Upper lobe of left lung (tissue), 6 donors: ENCODE data around the gene EXOC3. TPM values are rescaled to one million over a fixed set of nuclear protein-coding genes. Genes with fewer than 3 reads are reported as not detected.

ENCODE experiments used
- ATAC-seq, 2 donors: fragments of 200-7000 bp; cut with Tn5 transposase; one replicate each; pipeline ENCODE4 v1.9.1; 2022; ENCODE audit warnings: mild to moderate bottlenecking in 2 of 2, moderate library complexity in 2 of 2; ENCODE audit not compliant: low FRiP score in 2 of 2
- DNase-seq, 2 donors: peaks; one replicate each; pipeline ENCODE4 v3.0.0-alpha.2; 2019 to 2020
- H3K27ac ChIP-seq, 4 donors: fragments of 200-600 bp; sonication (generic); one replicate each; pipeline ENCODE4 v1.5.1; 2016 to 2019
- H3K27me3 ChIP-seq, 4 donors: fragments of 200-600 bp; sonication (generic); one replicate each; pipeline ENCODE4 v1.5.1; 2017 to 2019
- H3K36me3 ChIP-seq, 4 donors: fragments of 200-600 bp; sonication (generic); one replicate each; pipeline ENCODE4 v1.5.1; 2016 to 2019
- H3K4me1 ChIP-seq, 4 donors: fragments of 200-600 bp; sonication (generic); one replicate each; pipeline ENCODE4 v1.5.1; 2018 to 2019
- H3K4me3 ChIP-seq, 4 donors: fragments of 200-600 bp; sonication (generic); one replicate each; pipeline ENCODE4 v1.5.1; 2017 to 2019; ENCODE audit warnings: mild to moderate bottlenecking in 2 of 4, moderate library complexity in 1 of 4
- H3K9me3 ChIP-seq, 4 donors: fragments of 200-600 bp; sonication (generic); one replicate each; pipeline ENCODE4 v1.5.1; 2018 to 2019
- CTCF ChIP-seq, 6 experiments: fragments of 450-650 bp in 4 of 6; fragments of 200-600 bp in 2 of 6; sonication (generic) in 2 of 6; IDR thresholded peaks; one replicate each; pipeline ENCODE4 v1.5.1; 2016 to 2019; ENCODE audit warnings: antibody characterized with exemption in 6 of 6
- EP300 ChIP-seq, 4 donors: sonication (generic); formaldehyde crosslinking; IDR thresholded peaks; one replicate each; pipeline ENCODE4 v1.5.1; 2017; ENCODE audit warnings: antibody characterized with exemption in 4 of 4, control low read depth in 2 of 4
- POLR2A ChIP-seq, 4 donors: fragments of 450-650 bp; IDR thresholded peaks; one replicate each; pipeline ENCODE4 v1.5.1; 2016 to 2017; ENCODE audit warnings: antibody characterized with exemption in 4 of 4, mild to moderate bottlenecking in 2 of 4
- POLR2AphosphoS5 ChIP-seq, 2 donors: sonication (generic); formaldehyde crosslinking; IDR thresholded peaks; one replicate each; pipeline ENCODE4 v1.5.1; 2017; ENCODE audit warnings: antibody characterized with exemption in 2 of 2
- WGBS, 2 donors: methylation state at CpG; one replicate each; pipeline ENCODE4 v1.1.5; 2017 to 2018; 5-methylcytosine and 5-hydroxymethylcytosine counted together
- total RNA-seq, 6 donors: library from RNA; depleted of rRNA in 4 of 6; stranded (reverse); fragments of >200 nt in 4 of 6; gene quantifications; one replicate each; pipeline versions ENCODE4 v1.1.0 to v1.2.1, GENCODE V29; 2016 to 2021
- donor health status: DM: no; HTN: no; CAD: no; lungs with moderate emphysema.
- donor health status: DM: no; HTN: yes; CAD: no; lungs with severe emphysema.

The EXOC3 gene
- total RNA-seq, 6 donors from 2014 or later: 43.6 to 149 (median 64.5) TPM

GRCh38 chr5:459562-460272 lies 16.7 kb downstream of the EXOC3 start:
- DNase-seq: peak; percentile 11 to 52
- Histone ChIP-seq H3K27me3 (no peaks in the 10 kb centered on the region), H3K4me3 (no peak overlapping the region), H3K9me3 (no peaks in the 10 kb centered on the region), H3K36me3 (peaks cover 24 to 96% (median 81%) of the 10 kb centered on the region in 4 donors), H3K27ac (no peak overlapping the region), H3K4me1 (no peaks in the 10 kb centered on the region)
- 91 to 94% methylated on average over 12 to 24 of the region's 24 CpGs for WGBS, 2 donors
- no peak for ATAC-seq
- no peak for TF ChIP-seq POLR2AphosphoS5 (IDR thresholded peaks at IDR 0.05)
- no peak for TF ChIP-seq POLR2A (IDR thresholded peaks at IDR 0.05)
- no peak for TF ChIP-seq CTCF (IDR thresholded peaks at IDR 0.05)
- no peak for TF ChIP-seq EP300 (IDR thresholded peaks at IDR 0.05)

GRCh38 chr5:460273-460625 lies 17.3 kb downstream of the EXOC3 start:
- H3K27ac ChIP-seq: no peak overlapping the region
- H3K4me1 ChIP-seq: no peaks in the 10 kb centered on the region
- peak in 1 of 2 donors; percentile 18 for DNase-seq
- no peaks in the 10 kb centered on the region for H3K27me3 ChIP-seq
- no peak overlapping the region for H3K4me3 ChIP-seq
- 100% methylated on average over 7 to 8 of the region's 8 CpGs for WGBS, 2 donors
- no peaks in the 10 kb centered on the region for H3K9me3 ChIP-seq
- no peak for ATAC-seq
- TF ChIP-seq POLR2AphosphoS5 (IDR thresholded peaks at IDR 0.05): no peak
- TF ChIP-seq CTCF (IDR thresholded peaks at IDR 0.05): no peak
- TF ChIP-seq POLR2A (IDR thresholded peaks at IDR 0.05): no peak
- peaks cover 24 to 96% (median 82%) of the 10 kb centered on the region in 4 donors for H3K36me3 ChIP-seq

- Histone ChIP-seq H3K4me3 (no peak overlapping the region), H3K36me3 (peaks cover 24 to 96% (median 82%) of the 10 kb centered on the region in 4 donors), H3K4me1 (no peaks in the 10 kb centered on the region), H3K27me3 (no peaks in the 10 kb centered on the region), H3K9me3 (no peaks in the 10 kb centered on the region), H3K27ac (no peak overlapping the region)
- peak; percentile 15 to 72 for DNase-seq
- TF ChIP-seq POLR2A (IDR thresholded peaks at IDR 0.05) (no peak), POLR2AphosphoS5 (IDR thresholded peaks at IDR 0.05) (no peak), CTCF (IDR thresholded peaks at IDR 0.05) (no peak), EP300 (IDR thresholded peaks at IDR 0.05) (no peak)
- WGBS, 2 donors: 96% methylated on average over 24 of the region's 24 CpGs
- ATAC-seq: no peak
Observed at GRCh38 chr5:462051-462481, 19.1 kb downstream of the EXOC3 start.

- H3K36me3 ChIP-seq: peaks cover 17 to 85% (median 72%) of the 10 kb centered on the region in 4 donors
- TF ChIP-seq POLR2A (IDR thresholded peaks at IDR 0.05) (no peak), CTCF (IDR thresholded peaks at IDR 0.05) (no peak), POLR2AphosphoS5 (IDR thresholded peaks at IDR 0.05) (no peak), EP300 (IDR thresholded peaks at IDR 0.05) (no peak)
- H3K27ac ChIP-seq: no peak overlapping the region
- ATAC-seq (no peak), DNase-seq (peak in 1 of 2 donors; percentile 4)
- H3K27me3 ChIP-seq: no peaks in the 10 kb centered on the region
- no peaks in the 10 kb centered on the region for H3K4me1 ChIP-seq
- H3K9me3 ChIP-seq: no peaks in the 10 kb centered on the region
- WGBS, 2 donors: 81 to 91% methylated on average over 7 of the region's 7 CpGs
- no peak overlapping the region for H3K4me3 ChIP-seq
Observed at GRCh38 chr5:463301-463700, 20.3 kb downstream of the EXOC3 start.

- no peak for TF ChIP-seq CTCF (IDR thresholded peaks at IDR 0.05)
- no peak for TF ChIP-seq POLR2AphosphoS5 (IDR thresholded peaks at IDR 0.05)
- no peak for TF ChIP-seq EP300 (IDR thresholded peaks at IDR 0.05)
- Histone ChIP-seq H3K4me1 (no peaks in the 10 kb centered on the region), H3K4me3 (no peak overlapping the region), H3K36me3 (peaks cover 15 to 85% (median 66%) of the 10 kb centered on the region in 4 donors), H3K27me3 (no peaks in the 10 kb centered on the region), H3K27ac (no peak overlapping the region), H3K9me3 (no peaks in the 10 kb centered on the region)
- peak in 1 of 2 donors; percentile 22 for ATAC-seq
- peak; percentile 22 to 38 for DNase-seq
- WGBS, 2 donors: 72% methylated on average over 18 of the region's 18 CpGs
Observed at GRCh38 chr5:463952-464351, 21.0 kb downstream of the EXOC3 start.
